8988T (cell line): ENCODE measurements around the gene CXCL8.
"Not testable (repeated sequence)": the region's sequence is repeated elsewhere in the genome, so short reads cannot be mapped to it uniquely, and the experiment has no call there.

Source experiments
- DNase-seq: peaks from one replicate; pipeline ENCODE4 v3.0.0; 2011

The CXCL8 gene

DNA sequence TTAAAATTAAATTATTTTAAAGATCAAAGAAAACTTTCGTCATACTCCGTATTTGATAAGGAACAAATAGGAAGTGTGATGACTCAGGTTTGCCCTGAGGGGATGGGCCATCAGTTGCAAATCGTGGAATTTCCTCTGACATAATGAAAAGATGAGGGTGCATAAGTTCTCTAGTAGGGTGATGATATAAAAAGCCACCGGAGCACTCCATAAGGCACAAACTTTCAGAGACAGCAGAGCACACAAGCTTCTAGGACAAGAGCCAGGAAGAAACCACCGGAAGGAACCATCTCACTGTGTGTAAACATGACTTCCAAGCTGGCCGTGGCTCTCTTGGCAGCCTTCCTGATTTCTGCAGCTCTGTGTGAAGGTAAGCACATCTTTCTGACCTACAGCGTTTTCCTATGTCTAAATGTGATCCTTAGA is at the start of gene CXCL8:
Gene CXCL8 (plus strand): TSS at position 217 of the 426 bp plus-strand sequence. CDS start 90 bp downstream, at position 307.
- DNase-seq: no peak

DNA sequence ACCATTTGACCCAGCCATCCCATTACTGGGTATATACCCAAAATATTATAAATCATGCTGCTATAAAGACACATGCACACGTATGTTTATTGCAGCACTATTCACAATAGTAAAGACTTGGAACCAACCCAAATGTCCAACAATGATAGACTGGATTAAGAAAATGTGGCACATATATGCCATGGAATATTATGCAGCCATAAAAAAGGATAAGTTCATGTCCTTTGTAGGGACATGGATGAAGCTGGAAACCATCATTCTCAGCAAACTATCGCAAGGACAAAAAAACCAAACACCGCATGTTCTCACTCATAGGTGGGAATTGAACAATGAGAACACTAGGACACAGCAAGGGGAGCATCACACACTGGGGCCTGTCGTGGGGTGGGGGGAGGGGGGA is 49.2 kb upstream of the CXCL8 start:
- not testable (repeated sequence) for DNase-seq

DNA sequence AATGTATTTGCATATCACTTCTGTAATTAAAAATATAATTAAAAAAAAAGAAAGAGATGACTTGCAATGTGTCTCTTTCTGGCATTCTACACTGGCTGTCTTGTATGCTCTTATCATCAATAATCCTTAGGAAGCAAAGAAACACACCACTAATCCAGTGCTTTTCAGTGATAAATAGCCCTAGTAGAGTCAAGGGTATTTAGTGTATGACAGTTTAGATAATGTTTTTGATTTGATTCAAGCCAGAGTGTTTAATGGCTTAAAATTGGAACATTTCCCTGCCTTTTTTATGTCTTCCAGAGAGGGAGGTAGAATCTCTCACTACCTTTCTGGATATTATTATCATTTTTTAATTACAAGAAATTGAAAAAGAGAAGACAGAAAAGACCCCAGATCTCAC is 48.6 kb upstream of the CXCL8 start:
- DNase-seq: no peak

DNA sequence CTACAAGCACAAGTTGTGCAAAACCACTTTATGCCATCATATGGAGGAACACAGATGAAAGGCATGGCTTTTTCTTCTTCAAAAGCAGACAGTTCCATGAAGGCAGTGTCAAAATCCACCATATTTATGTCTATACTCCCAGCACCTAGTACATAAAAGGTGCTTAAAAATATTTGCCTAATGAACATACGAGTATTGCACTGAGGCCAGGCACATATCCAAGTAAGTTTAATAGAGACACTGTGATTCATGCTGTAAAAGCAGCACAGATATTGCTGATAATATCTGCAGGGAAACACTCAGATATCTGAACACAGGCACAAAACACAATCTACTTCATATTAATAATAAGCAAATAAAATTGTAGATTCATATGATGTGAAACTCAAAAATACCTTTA is 48.1 kb upstream of the CXCL8 start:
- no peak for DNase-seq

- DNase-seq: no peak
Observed at GRCh38 chr4:73692701-73693100, 47.7 kb upstream of the CXCL8 start.

- no peak for DNase-seq
Observed at GRCh38 chr4:73693811-73694210, 46.6 kb upstream of the CXCL8 start.

DNA sequence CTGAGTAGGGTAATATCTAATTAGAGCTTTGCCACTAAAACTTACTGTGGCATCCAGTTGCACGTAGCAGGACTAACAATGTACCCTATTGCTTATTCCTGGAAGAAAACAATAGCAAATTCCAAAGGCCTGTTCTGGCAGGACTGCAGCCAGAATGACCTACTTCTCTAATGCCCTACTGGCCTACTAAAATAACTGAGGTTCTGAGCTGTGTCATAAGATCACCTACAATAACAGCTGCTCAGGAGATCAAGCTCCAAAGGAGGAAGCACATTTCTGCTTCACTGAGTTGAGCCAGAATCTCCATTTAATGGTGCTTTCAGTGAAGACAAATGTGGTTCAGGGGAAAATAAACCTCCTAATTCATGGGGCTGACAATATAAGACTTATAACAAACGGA is 42.2 kb upstream of the CXCL8 start:
- DNase-seq: no peak

DNA sequence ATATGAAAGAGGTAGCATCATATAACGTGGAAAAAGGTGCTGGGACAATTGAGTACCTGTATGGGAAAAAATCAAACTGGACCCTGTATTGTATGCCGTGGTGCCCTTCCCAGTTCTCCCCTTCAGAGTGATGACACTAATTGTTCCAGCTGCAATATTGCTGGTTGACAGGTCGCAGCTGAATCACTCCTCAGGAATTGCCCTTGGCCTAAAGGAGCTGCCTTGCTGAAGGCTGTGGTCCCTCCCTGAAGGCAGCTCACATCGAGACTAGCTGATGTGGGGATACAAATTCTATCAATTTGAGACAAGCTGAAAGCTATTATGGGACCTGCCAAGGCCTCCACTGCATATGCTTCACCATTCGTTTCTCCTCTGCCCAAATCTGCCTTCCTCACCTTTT is 39.3 kb upstream of the CXCL8 start:
- DNase-seq: no peak

GRCh38 chr4:73702796-73703287 is 37.5 kb upstream of the CXCL8 start:
- DNase-seq: no peak

DNA sequence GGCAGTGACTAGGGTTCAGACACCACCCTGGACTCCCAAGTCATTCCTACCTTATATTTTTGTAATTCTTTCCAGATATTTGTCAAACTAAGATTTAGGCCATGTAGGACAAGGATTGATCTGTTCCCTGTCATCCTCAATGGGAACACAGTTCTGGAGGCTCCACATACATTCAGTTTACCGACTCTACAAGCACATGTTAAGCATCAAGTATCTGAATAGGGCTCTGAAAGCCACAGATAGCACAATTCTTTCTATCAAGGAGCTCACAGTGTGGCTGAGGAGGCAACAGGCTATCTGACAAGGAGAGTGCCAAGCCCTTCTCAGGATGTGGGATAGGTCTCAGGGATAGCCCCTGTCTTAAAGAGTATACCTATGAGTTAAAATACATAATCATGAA is 37.0 kb upstream of the CXCL8 start:
- DNase-seq: no peak

- no peak for DNase-seq
Observed at GRCh38 chr4:73704314-73705055, 35.9 kb upstream of the CXCL8 start.

GRCh38 chr4:73705056-73705432 is 35.3 kb upstream of the CXCL8 start:
- DNase-seq: no peak

DNA sequence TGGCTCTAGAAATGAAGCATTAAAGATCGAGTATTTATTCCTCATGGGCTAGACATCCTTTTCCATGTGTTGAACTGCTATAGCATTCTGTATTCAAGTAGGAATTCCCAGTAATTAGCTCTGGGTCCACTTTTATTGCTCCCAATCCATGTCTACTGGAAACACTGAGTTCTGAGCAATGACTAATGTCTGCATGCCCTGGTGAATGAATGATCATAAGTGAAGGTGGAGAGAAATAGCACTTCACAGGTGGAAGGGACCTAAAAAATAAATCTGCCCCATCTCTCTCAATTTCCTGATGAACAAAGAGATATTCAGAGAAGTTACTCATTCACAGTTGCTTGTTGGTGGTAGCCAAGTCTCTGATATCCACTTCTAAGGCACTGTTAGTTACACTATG is 34.6 kb upstream of the CXCL8 start:
- DNase-seq: no peak

GRCh38 chr4:73706811-73707210 is 33.6 kb upstream of the CXCL8 start:
- no peak for DNase-seq

DNA sequence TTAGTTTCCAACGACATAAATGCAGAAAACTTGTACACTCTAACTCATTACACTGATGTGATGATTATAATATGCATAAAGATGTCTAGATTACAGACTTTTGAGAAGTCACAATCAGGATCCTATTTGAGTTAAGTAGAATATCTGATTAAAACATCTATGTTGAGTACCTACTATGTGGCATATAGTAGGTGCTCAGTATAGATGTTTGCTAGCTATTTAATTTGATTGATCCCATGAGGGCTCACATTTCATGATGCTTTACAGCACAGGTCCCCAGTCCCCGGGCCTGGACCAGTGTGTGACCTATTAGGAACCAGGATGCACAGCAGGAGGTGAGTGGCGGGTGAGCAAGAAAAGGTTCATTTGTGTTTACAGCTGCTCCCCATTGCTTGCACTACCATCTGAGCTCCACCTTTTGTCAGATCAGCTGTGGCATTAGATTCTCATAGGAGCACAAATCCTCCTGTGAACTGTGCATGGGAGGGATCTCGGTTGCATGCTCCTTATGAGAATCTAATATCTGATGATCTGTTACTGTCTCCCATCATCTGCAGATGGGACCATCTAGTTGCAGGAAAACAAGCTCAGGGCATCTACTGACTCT is 33.0 kb upstream of the CXCL8 start:
- no peak for DNase-seq

DNA sequence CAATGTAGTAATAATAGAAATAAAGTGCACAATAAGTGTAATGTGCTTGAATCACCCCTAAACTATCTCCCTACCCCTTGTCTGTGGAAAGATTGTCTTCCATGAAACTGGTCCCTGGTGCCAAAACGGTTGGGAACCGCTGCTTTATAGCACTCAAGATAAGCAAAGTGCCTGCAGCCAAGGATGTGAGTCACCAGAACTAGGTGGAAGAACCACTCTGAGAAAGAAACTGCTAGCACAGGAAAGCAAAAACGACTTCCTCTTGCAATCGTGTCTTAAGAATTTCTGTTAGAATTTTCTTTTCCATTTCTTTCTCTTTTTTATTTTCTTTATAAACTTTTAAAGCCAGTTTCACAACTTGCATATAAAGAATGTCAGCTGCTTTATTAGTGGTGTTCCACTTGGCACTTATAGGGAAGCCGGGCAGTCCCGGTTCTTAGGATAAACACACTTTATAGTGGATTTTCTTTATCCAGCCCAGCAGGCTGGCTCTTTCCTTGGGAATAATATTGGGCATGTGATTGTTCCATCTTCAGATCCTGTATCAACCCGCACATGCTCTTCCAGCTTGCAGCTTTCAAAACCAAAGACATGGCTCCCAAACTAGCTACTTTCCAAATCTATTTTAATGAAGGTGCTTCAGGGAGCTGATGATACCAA is 32.3 kb upstream of the CXCL8 start:
- DNase-seq: no peak

DNA sequence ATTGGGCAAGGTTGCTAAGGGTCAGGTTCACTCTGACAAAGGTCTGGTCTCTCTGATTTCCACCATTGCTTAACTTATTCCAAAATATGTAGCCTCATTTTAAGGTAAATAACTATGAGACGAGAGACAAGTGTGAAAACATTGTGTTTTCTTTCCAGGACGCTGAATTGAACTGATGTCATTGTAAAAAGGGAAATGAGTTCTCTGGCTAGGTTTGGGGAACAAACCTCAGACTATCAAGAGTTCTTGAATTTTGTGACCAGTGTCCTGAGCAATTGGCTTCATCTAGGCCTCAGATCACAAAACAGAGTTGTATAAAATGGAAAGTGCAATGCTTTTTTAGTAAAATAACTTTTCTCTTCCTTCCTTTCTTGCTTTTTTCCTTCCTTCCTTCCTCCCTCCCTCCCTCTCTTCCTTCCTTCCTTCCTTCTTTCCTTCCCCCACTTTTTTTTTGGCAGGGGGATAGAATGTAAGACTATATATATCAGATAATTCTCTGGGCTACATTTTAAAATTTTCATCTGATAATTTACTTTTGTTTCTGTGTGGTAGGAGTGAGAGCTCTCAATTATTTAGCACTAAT is 30.8 kb upstream of the CXCL8 start:
- DNase-seq: no peak

DNA sequence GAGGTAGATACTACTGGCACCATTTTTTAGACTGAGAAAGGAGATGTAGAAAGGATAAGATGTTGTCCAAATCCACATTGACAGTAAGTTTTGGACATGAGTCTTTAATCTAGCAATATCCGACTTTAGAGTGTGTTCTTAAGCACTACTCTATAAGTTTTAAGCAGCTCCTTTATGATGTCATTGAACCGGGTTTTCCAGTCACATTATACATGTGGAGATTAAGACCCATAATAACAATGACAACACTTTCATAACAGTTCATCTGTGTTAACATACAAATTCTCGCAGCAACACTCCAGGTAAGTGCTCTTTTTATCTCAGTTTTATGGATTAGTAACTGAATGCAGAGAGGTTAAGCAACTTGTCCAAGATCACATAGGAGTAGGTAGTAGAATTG is 30.3 kb upstream of the CXCL8 start:
- DNase-seq: no peak

DNA sequence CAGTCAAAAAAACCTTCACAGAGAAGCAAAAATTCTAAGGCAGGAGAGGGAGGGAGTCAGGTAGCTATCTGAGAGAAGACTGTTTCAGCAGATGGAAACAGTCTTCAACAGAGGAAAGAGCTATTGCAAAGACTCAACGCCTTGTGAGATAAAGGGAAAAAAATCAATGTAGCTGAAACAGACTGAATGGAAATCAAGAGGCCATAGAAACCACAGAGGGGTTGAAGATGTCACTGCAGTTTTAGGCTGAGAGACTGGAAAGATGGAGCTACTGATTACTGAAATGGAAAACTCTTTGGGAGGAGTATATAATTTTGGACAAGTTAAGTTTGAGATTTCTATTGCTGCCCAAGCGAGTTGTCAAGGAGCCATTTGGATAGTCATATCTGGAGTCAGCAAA is 28.4 kb upstream of the CXCL8 start:
- no peak for DNase-seq

- DNase-seq: no peak
Observed at GRCh38 chr4:73713650-73714049, 26.7 kb upstream of the CXCL8 start.

DNA sequence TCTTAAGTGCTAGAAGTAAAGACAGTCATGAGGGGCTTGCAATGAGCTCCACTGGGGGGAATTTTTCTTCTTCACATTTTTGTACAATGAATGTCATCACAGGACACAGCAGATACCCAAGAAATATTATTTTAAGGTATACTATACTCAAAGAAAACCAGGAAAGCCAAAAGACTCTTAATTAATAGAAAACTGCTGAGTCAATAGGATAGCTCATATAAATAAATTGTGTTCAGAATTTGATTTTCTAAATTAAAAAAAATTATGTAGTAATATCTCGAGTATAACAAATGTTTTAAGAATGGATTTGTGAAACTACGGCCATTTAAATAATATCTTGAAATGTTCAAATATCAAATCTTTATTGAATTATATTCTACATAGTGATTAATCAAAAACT is 25.7 kb upstream of the CXCL8 start:
- no peak for DNase-seq

- no peak for DNase-seq
Observed at GRCh38 chr4:73715659-73716058, 24.7 kb upstream of the CXCL8 start.
